CD14-positive monocyte (primary cell): ENCODE data around the gene COX10. TPM values are rescaled to one million over a fixed set of nuclear protein-coding genes. Genes with fewer than 3 reads are reported as not detected.

Source experiments
- DNase-seq, 3 donors: peaks; one replicate each; pipeline ENCODE4 v3.0.0-alpha.2; 2011 to 2022
- H2AFZ ChIP-seq: 2 replicates; pipeline ENCODE4 v1.6.0; 2012; ENCODE audit warnings: mild to moderate bottlenecking, low read depth, low read length, inconsistent platforms; ENCODE audit not compliant: insufficient read depth, poor library complexity, severe bottlenecking
- H3K27ac ChIP-seq, 2 donors: 1 replicate in 1 of 2; 2 replicates in 1 of 2; pipeline ENCODE4 v1.5.1; 2012 to 2013; ENCODE audit warnings: low read length in 2 of 2, control low read depth in 1 of 2, inconsistent platforms in 1 of 2, low read depth in 1 of 2, mild to moderate bottlenecking in 1 of 2
- H3K27me3 ChIP-seq, 2 donors: one replicate each; pipeline versions ENCODE4 v1.6.0 to v1.6.1; 2011 to 2013; ENCODE audit warnings: low read length in 2 of 2; ENCODE audit not compliant: control insufficient read depth in 2 of 2, insufficient read depth in 2 of 2
- H3K36me3 ChIP-seq, 2 donors: replicated peaks in 1 of 2; 1 replicate in 1 of 2; 2 replicates in 1 of 2; pipeline versions ENCODE4 v1.5.1 to v1.6.1; 2012 to 2013; ENCODE audit warnings: low read length in 2 of 2, control low read depth in 1 of 2, inconsistent platforms in 1 of 2, mild to moderate bottlenecking in 1 of 2; ENCODE audit not compliant: insufficient read depth in 2 of 2, control insufficient read depth in 1 of 2
- H3K4me1 ChIP-seq, 2 donors: 1 replicate in 1 of 2; 2 replicates in 1 of 2; pipeline versions ENCODE4 v1.5.1 to v1.6.1; 2012 to 2013; ENCODE audit warnings: low read length in 2 of 2, control low read depth in 1 of 2, inconsistent platforms in 1 of 2, mild to moderate bottlenecking in 1 of 2, moderate library complexity in 1 of 2; ENCODE audit not compliant: insufficient read depth in 2 of 2, control insufficient read depth in 1 of 2
- H3K4me2 ChIP-seq: replicated peaks from 2 replicates; pipeline ENCODE3; 2012; ENCODE audit warnings: low read length, moderate library complexity, mild to moderate bottlenecking; ENCODE audit not compliant: poor library complexity, severe bottlenecking; ENCODE audit errors: extremely low read depth
- H3K4me3 ChIP-seq, 3 experiments: fragments of 200-600 bp in 1 of 3; sonication (generic) in 1 of 3; replicated peaks in 1 of 3; 1 replicate in 2 of 3; 2 replicates in 1 of 3; pipeline ENCODE4 v1.5.1; 2011 to 2013; ENCODE audit warnings: low read length in 3 of 3, mild to moderate bottlenecking in 3 of 3, control low read depth in 2 of 3, low read depth in 2 of 3, inconsistent platforms in 1 of 3, moderate library complexity in 1 of 3
- H3K79me2 ChIP-seq: 2 replicates; pipeline ENCODE4 v1.6.0; 2012; ENCODE audit warnings: mild to moderate bottlenecking, control low read depth, inconsistent platforms, low read length, moderate library complexity; ENCODE audit not compliant: insufficient read depth
- H3K9ac ChIP-seq: 2 replicates; pipeline ENCODE4 v1.6.0; 2017; ENCODE audit warnings: low read length, mild to moderate bottlenecking; ENCODE audit not compliant: insufficient read depth, poor library complexity, severe bottlenecking
- H3K9me3 ChIP-seq, 2 donors: replicated peaks in 1 of 2; 1 replicate in 1 of 2; 2 replicates in 1 of 2; pipeline versions ENCODE4 v1.5.1 to v1.6.1; 2012 to 2013; ENCODE audit warnings: low read length in 2 of 2, control low read depth in 1 of 2; ENCODE audit not compliant: control insufficient read depth in 1 of 2, insufficient read depth in 1 of 2
- H4K20me1 ChIP-seq: 2 replicates; pipeline ENCODE4 v1.6.0; 2012; ENCODE audit warnings: mild to moderate bottlenecking, low read length, control low read depth, moderate library complexity; ENCODE audit not compliant: insufficient read depth
- H3K27ac Mint-ChIP-seq, 7 donors: one replicate each; pipeline ENCODE4 v1.8.0; 2020; ENCODE audit warnings: mild to moderate bottlenecking in 7 of 7, mixed read lengths in 7 of 7, moderate library complexity in 6 of 7, inconsistent platforms in 2 of 7
- H3K27me3 Mint-ChIP-seq, 3 donors: one replicate each; pipeline ENCODE4 v1.8.0; 2021 to 2022; ENCODE audit warnings: low read depth in 3 of 3, mild to moderate bottlenecking in 3 of 3, mixed read lengths in 3 of 3, moderate library complexity in 3 of 3, inconsistent platforms in 1 of 3
- H3K36me3 Mint-ChIP-seq, 2 donors: one replicate each; pipeline ENCODE4 v1.8.0; 2020; ENCODE audit warnings: mixed read lengths in 2 of 2, inconsistent platforms in 1 of 2, mild to moderate bottlenecking in 1 of 2
- H3K4me1 Mint-ChIP-seq: one replicate; pipeline ENCODE4 v1.8.0; 2020; ENCODE audit warnings: mild to moderate bottlenecking, mixed read lengths
- H3K4me3 Mint-ChIP-seq, 2 donors: one replicate each; pipeline ENCODE4 v1.8.0; 2020; ENCODE audit warnings: mild to moderate bottlenecking in 2 of 2, mixed read lengths in 2 of 2, moderate library complexity in 1 of 2
- H3K9me3 Mint-ChIP-seq, 7 donors: one replicate each; pipeline ENCODE4 v1.8.0; 2020 to 2022; ENCODE audit warnings: mixed read lengths in 7 of 7, mild to moderate bottlenecking in 6 of 7, moderate library complexity in 6 of 7, inconsistent platforms in 2 of 7
- CTCF ChIP-seq: fragments of 200-600 bp; IDR thresholded peaks from one replicate; pipeline ENCODE4 v1.8.0; 2022; ENCODE audit warnings: antibody characterized with exemption, mild to moderate bottlenecking
- WGBS: methylation state at CpG from one replicate; pipeline ENCODE4 v1.1.5; 2013; ENCODE audit warnings: missing lambda C conversion rate; ENCODE audit not compliant: insufficient coverage; 5-methylcytosine and 5-hydroxymethylcytosine counted together
- intact Hi-C, 2 donors: fragments of 100-400 bp; cut with micrococcal nuclease; formaldehyde crosslinking; loops; one replicate each; pipeline versions ENCODE4 v1.15.0 to v1.15.1; 2023
- polyA plus RNA-seq, 3 donors: library from polyadenylated mRNA; depleted of rRNA in 1 of 3; unstranded in 2 of 3; stranded (reverse) in 1 of 3; fragments of 300-500 nt in 2 of 3; fragments of >200 nt in 1 of 3; fragmentation: Illumina TruSeq in 2 of 3; gene quantifications; 1 replicate in 2 of 3; 2 replicates in 1 of 3; pipeline ENCODE4 v1.2.3, GENCODE V29; 2012 to 2021

COX10 gene
- polyA plus RNA-seq, 3 donors: 8.2 to 15.2 (median 11.3) TPM

DNA sequence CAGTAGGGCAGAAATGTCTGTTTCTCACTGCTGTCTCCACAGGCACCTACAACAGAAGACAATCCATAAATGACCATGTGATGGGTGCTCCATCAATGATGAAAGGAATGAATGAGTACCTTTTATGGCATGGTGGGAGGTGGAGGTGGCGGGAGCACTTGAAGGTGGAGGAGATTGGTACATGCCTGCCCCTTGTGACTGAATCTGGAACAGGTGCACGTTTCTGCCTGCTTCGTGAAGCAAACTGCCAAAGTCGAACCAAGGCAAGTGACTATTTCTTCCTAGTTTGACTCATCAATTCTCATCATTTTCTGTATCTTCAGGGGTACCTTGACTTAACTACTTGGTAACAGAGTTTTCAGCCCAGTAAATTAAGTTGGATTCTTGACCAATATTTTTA lies 141.9 kb downstream of the COX10 start:
- DNase-seq: no peak
- Histone ChIP-seq H3K9ac (no peak overlapping the region), H3K4me3 (no peak overlapping the region), H4K20me1 (no peaks in the 10 kb centered on the region), H3K79me2 (no peaks in the 10 kb centered on the region), H3K27ac (no peak overlapping the region), H3K36me3 (peaks cover 2 to 38% of the 10 kb centered on the region in 2 donors), H3K4me1 (no peaks in the 10 kb centered on the region), H3K9me3 (peaks cover 0 to 5% of the 10 kb centered on the region in 2 donors), H3K27me3 (no peaks in the 10 kb centered on the region), H3K4me2 (no peak overlapping the region), H2AFZ (no peak overlapping the region)
- Mint-ChIP-seq H3K9me3 (peaks cover 0 to 7% (median 4%) of the 10 kb centered on the region in 7 donors), H3K27me3 (peaks cover 0 to 2% (median 0%) of the 10 kb centered on the region in 3 donors), H3K36me3 (peaks cover 25 to 30% of the 10 kb centered on the region in 2 donors), H3K4me3 (no peak overlapping the region), H3K27ac (no peak overlapping the region), H3K4me1 (peaks cover 4% of the 10 kb centered on the region)
- WGBS: 67% methylated on average over 1 of the region's 4 CpGs
- no peak for TF ChIP-seq CTCF
- intact Hi-C loops: loop anchor here (5.0 to 10.0 kb wide), 4 partner anchors 91 to 714 kb away; partner anchors contain the start of gene HS3ST3B1 (in 2 of the 2)

- peaks cover 0 to 7% (median 4%) of the 10 kb centered on the region in 7 donors for H3K9me3 Mint-ChIP-seq
- Histone ChIP-seq H3K4me2 (no peak overlapping the region), H3K27me3 (no peaks in the 10 kb centered on the region), H3K9me3 (peaks cover 0 to 5% of the 10 kb centered on the region in 2 donors), H2AFZ (no peak overlapping the region), H3K79me2 (no peaks in the 10 kb centered on the region), H4K20me1 (no peaks in the 10 kb centered on the region), H3K4me1 (no peaks in the 10 kb centered on the region), H3K4me3 (no peak overlapping the region), H3K27ac (no peak overlapping the region), H3K36me3 (peaks cover 2 to 33% of the 10 kb centered on the region in 2 donors), H3K9ac (no peak overlapping the region)
- peaks cover 4% of the 10 kb centered on the region for H3K4me1 Mint-ChIP-seq
- peaks cover 22 to 30% of the 10 kb centered on the region in 2 donors for H3K36me3 Mint-ChIP-seq
- H3K4me3 Mint-ChIP-seq: no peak overlapping the region
- intact Hi-C loops: loop anchor here (5.0 to 10.0 kb wide), 4 partner anchors 90 to 713 kb away; partner anchors contain the start of gene HS3ST3B1 (in 2 of the 2)
- peak; percentile 61 for TF ChIP-seq CTCF
- H3K27ac Mint-ChIP-seq: peak overlapping the region in 1 of 7 donors; percentile 22
- 33% methylated on average over 16 of the region's 17 CpGs for WGBS
- peak; percentile 18 to 46 (median 20) for DNase-seq
- peaks cover 2% of the 10 kb centered on the region in 3 donors for H3K27me3 Mint-ChIP-seq
These were observed 142.5 kb downstream of the COX10 start for GRCh38 chr17:14211801-14212200.
